ENCODE measurements around the gene CDK17. TPM values are rescaled to one million over a fixed set of nuclear protein-coding genes. Genes with fewer than 3 reads are reported as not detected.

The CDK17 gene
- total RNA-seq, 1 donor from 2014 or later, result 51.4 TPM

DNA sequence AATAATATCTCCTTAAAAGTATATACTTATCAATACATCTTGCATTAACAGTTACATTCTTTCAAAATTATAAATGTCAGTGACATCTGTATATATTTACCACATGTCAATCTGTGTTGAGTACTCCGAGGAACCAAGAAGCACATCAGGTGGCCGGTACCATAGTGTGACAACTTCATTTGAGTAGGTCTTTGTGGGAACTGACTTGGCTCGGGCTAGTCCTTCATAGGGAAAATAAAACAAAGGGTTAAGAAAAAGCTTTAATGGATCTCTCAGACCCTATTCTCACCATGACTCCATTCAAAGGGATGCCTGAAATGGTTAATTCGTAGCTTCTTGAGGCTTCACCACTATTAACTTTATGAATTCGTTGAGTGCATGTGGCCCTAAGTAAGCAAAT, 111.2 kb downstream of the CDK17 start:
- intact Hi-C loops (cut with micrococcal nuclease), result loop anchor here (5.0 kb wide), 1 partner anchor 228 kb away; no protein-coding TSS in a partner anchor

- intact Hi-C loops (cut with micrococcal nuclease), result loop anchor here (5.0 kb wide), 1 partner anchor 232 kb away; no protein-coding TSS in a partner anchor
Measured at GRCh38 chr12:96285158-96285557, 115.1 kb downstream of the CDK17 start.

DNA sequence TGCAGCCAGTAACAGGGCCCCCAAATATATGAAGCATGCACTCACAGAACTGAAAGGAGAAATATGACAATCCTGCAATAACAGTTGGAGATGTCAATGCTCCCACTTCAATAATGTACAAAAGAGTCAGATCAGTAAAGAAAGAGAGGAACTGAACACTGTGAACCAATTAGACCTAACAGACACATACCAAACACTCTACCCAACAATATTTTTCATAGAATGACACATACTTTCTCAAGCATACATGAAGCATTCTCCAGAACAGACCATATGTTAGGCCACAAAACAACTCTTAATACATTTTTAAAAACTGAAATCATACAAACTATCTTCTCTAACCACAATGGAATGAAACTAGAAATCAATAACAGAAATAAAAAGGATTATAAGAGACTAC, 125.9 kb downstream of the CDK17 start:
- intact Hi-C loops (cut with micrococcal nuclease), result no loop called here

DNA sequence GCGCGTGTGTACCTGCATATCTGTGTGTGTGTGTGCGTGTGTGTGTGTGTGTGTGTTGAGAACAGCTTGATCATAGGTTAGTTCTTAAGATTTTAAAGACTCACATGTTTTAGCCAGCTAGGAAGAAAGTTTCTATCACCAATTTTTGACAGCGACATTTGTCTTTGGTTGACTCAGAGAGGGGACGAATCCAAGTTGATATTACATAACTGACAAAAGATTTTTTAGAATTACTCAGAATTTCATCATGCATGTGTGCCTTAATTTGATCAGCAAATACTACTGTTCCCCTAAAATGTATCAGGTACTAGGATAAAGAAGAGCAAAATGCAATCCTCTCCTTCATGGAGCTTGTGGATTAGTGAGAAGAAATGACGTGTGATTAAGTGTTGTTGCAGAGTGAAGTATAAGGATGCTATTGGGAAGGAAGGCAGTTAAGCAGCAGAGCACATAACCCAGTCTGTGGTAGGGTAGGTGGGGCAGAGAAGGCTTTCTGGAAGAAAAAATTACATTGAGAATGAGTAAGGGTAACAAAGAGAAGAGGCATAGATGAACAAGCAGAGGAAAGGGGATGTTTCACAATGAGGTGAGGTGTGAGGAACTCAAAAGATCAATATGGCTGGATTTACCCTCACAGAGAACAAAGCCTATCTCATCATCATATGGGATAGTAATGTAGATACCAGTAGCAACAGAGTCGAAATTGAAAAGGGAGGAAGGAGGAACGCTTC, 128.6 kb downstream of the CDK17 start:
- intact Hi-C loops (cut with micrococcal nuclease), result no loop called here

- intact Hi-C loops (cut with micrococcal nuclease), result no loop called here
Measured at GRCh38 chr12:96266238-96266637, 134.0 kb downstream of the CDK17 start.

DNA sequence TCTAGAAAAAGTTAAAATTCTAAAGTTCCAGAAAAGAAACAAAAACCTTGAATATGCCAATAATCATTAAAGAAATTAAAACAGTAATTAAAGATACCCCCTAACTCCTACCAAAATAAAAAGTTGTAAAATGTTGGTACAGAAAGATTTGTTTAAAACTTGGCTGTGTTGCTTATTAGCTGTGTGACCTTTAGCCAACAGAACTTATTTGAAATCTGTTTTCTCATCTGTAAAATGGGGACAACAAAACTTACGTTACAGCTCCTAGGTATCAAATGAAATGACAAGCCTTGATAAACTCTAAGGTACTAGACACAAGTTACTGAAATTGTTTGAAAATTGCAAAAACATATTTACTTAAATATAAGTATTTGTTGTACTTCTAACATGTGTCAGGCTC, 134.4 kb downstream of the CDK17 start:
- intact Hi-C loops (cut with micrococcal nuclease), result no loop called here

DNA sequence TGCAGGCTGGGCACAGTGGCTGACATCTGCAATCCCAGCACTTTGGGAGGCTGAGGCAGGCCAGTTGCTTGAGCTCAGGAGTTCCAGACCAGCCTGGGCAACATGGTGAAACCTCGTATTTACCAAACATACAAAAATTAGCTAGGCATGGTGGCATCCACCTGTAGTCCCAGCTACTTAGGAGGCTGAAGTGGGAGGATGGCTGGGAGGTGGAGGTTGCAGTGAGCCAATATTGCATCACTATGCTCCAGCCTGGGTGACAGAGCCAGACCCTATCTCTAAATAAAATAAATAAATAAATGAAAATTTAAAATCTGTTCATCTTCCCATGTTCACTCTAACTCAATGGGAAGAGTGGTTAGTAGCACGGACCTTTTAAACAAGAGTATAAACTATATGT, 134.8 kb downstream of the CDK17 start:
- intact Hi-C loops (cut with micrococcal nuclease), result no loop called here

DNA sequence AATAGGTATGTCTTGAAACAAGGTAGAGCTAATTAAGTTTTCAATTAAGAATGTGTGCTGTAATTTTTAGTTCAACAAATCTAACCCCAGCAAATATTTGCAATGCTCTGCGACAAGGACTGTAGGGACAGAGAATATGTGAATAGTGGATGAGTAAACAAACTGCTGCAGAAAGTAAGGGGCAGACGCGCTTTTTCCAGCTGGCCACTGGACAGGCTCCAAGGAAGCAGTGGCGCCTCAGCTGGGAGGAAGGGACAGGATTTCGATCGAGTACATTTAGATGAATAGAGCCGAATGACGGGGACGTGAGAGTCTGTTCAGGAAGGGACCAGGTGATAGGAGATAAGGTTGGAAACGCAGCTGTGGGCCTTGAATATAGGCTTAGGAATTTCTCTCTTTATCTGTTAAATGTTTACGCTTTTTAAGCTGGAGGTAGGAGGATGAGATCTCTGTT, 136.8 kb downstream of the CDK17 start:
- intact Hi-C loops (cut with micrococcal nuclease), result no loop called here

DNA sequence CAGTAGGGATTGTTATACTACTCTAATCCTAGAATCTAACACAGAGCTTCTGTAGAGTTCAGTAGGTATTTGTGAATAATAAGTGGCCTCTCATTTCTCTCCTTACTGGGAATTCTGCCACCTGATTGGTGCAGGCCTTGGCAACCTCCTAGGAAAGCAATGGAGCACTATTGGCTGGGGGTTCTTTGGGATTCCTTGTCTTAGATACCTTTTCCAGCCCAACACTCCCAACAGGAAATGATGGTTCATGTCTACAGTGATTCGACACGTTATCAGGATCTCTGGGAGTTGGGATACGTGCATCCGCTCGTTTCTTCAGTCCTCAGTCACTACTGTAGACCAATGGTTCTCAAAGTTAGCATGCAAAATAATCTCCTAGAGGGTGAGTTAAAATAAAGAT, 138.7 kb downstream of the CDK17 start:
- intact Hi-C loops (cut with micrococcal nuclease), result no loop called here

GRCh38 chr12:96260644-96261043, 139.6 kb downstream of the CDK17 start:
- intact Hi-C loops (cut with micrococcal nuclease), result no loop called here

GRCh38 chr12:96260231-96260630, 140.0 kb downstream of the CDK17 start:
- intact Hi-C loops (cut with micrococcal nuclease), result no loop called here

DNA sequence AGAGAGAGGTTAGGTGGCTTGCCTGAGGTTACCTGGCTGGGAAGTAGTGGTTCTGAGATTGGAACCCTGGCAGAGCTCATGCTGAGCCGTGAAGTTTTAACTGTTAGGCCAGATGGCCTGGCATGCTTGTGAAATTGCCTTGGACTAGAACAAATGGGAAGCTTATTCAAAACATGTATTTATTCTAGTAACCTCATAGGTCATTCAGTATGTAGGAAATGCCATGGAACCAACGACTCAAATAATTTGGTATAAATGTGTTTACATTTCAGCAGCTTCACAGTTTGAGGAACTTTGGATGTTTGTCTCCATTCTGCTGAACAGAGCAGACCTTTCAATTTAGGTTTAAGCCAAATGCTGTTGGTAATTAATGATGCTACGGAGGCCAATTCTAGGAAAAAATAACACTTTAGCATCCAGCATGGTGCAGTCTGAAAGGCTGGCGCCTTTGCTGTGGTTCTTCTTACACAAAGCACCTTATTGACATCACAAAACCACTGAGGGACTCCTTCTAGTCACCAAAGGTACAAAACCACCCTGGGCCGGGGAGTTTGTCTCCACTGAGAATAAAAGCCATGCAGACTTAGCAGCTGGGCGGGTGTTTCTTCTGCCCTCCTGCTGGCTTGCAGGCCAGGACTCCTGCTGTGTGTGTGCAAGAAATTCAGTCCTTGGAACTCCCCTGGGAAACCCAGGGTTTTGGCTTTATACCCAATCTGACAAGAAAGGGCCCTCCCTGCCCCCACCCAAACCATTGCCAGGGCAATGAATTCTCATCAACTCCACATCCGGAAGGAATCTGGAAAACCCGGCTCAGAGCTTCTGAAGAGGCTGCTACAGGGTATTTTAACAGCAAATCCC, 141.9 kb downstream of the CDK17 start:
- intact Hi-C loops (cut with micrococcal nuclease), result loop anchor here (2.0 kb wide), 1 partner anchor 16 kb away; no protein-coding TSS in a partner anchor

DNA sequence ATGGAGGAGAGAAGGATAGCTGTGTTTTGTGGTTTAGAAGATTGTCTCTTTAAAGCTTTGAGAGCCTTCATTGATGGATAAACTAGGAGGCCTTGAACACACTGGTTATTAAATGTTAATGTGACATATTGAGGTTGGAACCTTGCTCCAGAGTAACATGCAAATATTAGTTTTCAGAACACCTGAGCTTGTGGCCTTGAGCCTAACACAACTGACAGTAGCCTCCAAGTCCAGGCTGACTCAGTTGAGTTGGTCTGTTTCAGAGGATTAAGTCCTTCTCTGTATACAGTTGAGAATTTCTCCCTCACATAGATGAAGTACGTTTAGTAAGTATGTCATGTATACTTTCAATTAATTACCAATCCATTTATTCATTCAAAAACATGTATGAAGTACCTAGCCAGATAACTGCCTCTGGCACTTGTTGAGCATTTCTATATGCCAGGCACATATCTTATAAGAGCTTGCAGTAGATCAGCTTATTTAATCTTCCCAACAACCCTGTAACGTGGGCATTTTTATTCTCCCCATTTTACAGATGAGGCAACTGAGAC, 142.6 kb downstream of the CDK17 start:
- intact Hi-C loops (cut with micrococcal nuclease), result loop anchor here (2.0 kb wide), 1 partner anchor 15 kb away; no protein-coding TSS in a partner anchor

DNA sequence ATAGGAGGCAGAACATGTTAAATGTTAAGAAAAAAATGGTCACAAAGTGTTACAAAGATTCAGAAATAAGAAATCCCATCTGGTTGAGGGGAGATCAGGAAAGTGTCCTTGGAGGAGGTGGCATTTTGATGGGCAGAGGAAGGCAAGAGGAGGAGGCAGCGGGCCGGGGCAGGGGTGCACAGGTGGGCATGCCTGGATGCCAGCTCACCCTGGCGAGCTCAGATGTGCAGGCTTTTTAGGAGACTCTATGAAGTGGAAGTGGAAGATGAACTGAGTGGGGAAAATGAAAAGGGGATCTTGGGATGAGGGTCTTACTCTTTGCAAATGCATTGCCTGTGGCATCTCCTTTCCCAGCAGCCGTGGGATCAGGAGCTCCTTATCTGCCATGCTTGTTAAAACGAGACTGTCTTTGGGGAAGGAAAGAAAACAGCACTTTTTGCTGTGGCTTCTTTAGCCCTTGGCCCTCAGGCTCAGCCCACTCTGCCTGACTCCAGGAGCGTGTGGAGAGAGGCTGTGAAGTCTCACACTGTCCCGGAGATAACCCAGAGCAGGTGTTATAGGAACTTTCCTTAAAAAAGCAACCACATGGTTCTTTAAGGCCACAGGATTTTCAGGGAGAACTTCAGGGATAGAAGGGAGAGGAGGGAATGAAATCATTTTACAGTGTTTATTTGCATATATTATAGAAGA, 143.4 kb downstream of the CDK17 start:
- intact Hi-C loops (cut with micrococcal nuclease), result no loop called here

- intact Hi-C loops (cut with micrococcal nuclease), result no loop called here
Measured at GRCh38 chr12:96255077-96255476, 145.2 kb downstream of the CDK17 start.

- intact Hi-C loops (cut with micrococcal nuclease), result no loop called here
Measured at GRCh38 chr12:96250119-96250685, 150.0 kb downstream of the CDK17 start.

DNA sequence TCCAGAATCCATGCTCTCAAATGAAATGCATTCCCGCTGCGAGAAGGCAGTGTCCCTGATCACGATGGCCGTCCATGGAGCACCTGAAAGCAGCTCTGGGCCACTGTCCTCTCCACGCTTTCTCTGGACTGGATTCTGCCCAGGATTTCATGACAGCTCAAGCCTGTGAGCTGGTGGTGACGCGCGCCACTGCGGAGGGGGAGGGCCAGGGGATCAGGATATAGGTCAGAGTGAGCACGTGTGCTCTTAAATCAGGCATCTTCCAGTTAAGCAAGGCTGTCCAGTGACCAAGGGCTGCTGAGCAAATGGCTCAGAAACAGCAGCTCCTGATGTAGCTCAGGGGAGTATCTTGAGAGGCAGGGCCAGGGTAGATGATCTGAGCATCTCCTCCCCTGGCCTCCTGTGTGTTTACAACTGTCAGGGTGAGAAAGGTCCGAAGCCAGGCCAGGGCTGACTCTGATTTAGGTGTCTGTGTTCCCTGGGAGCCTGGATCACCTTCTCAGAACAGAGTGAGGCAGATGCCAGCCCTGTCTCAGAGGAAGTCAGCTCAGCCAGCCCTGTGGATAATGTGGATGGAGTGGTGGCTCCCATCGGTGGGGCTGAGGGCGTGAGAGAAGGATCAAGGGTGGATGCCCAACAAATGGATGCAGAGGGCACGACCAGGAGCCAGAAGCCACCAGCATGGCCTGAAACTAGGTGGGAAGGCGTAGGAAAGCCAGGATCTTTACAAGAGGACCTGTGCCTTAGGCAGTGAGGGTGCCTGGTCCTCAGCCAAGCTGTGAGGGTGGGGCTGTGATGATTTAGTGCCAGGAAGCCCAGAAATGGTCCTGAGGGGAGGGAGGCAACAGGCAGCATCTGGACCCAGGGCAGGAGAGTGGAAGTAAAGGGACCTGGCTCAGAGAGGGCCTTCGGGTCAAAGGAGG, 150.8 kb downstream of the CDK17 start:
- intact Hi-C loops (cut with micrococcal nuclease), result no loop called here

- intact Hi-C loops (cut with micrococcal nuclease), result no loop called here
Measured at GRCh38 chr12:96248136-96248931, 151.9 kb downstream of the CDK17 start.

GRCh38 chr12:96247563-96247962, 152.7 kb downstream of the CDK17 start:
- intact Hi-C loops (cut with micrococcal nuclease), result no loop called here
